Posterior vena cava (tissue), 2 donors: ENCODE measurements around the gene PARP12. TPM values are rescaled to one million over a fixed set of nuclear protein-coding genes. Genes with fewer than 3 reads are reported as not detected.

Experiments
- DNase-seq: peaks from one replicate; pipeline ENCODE4 v3.0.0-alpha.2; 2020; ENCODE audit warnings: low spot score
- intact Hi-C, 2 donors: fragments of 100-400 bp; cut with DNase I; formaldehyde crosslinking; loops; one replicate each; pipeline versions ENCODE4 v1.14.1 to v1.14.2; 2022 to 2023
- total RNA-seq, 2 donors: library from RNA; stranded (reverse); fragmentation: NEBNext Ultra II Directional; extraction: Animal tissue kit (Norgen Biotek cat#: 25700); gene quantifications; one replicate each; pipeline ENCODE4 v1.2.1, GENCODE V29; 2021
- donor health status: DM: yes; HTN: yes; CAD: no.
- donor health status: DM: yes; HTN: yes; CAD: no.

Gene PARP12
- total RNA-seq, 2 donors from 2014 or later = 27.7 to 35.3 TPM

GRCh38 chr7:140019606-140020005, 43.1 kb downstream of the PARP12 start:
- intact Hi-C loops = no loop called here
- DNase-seq = no peak

DNA sequence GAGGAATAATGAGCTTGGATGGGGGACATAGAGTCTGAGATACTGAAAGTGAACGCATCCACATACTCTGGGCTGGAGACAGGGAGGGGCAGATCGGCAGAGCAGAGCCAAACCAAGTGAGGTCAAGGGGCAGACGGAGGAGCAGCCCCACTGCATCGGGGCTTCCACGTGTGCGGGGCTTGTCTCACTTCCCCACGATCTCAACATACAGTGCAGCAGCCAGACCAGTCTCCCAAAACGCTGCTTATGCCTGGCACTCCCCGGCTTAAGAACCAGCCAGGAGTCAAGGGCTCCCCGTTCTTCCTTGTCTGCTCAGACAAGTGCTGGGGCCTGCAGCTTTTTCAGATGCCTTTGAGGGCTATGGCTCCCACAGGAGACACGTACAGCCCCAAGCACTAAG, 43.6 kb downstream of the PARP12 start:
- DNase-seq = no peak
- intact Hi-C loops = no loop called here

DNA sequence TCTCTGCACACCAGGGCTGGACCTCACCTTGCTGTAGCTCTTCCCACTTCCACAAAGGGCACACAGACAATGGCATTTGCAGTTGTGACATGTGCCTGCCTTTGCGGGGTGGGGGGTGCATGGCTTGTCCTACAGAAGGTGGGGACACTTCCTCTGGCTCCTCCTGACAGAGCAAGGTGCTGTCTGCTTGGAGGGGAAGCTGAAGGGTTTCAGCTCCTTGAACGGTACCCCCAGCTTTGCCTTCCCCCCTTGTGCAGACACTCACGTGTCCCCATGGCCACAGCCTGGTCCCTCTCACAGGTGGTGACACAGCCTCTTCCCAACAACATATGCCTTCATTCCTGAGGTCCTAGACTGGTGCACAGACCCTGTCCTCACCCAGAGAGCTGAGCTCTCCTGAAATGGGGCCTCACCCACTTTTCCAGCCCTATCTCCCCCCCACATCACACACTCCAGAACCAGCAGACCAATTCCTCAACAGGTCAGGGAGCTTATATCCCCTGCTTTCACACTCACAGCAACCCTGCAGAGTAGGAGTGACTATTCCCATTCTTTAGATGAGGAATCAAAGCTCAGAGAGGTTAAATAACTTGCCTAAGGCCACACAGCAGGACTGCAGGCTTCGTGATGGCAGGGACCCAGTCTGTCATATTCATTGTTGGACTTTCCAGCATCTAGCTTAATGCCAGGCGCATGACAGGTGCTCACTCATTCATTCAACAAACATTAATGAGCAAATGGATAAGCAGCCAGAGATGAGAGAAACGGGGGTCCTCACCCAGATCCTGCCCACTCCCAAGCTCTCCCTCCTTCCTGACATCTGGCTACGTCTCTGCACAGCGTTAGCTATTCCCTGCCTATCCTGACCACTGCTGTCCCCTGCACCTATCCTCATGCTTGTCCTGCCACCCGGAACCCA, 44.4 kb downstream of the PARP12 start:
- no peak for DNase-seq
- intact Hi-C loops = no loop called here

- no peak for DNase-seq
- intact Hi-C loops = no loop called here
These were observed 45.2 kb downstream of the PARP12 start for GRCh38 chr7:140017543-140017942.

GRCh38 chr7:140017034-140017433, 45.7 kb downstream of the PARP12 start:
- no peak for DNase-seq
- intact Hi-C loops = no loop called here

- intact Hi-C loops = no loop called here
- DNase-seq = no peak
These were observed 46.2 kb downstream of the PARP12 start for GRCh38 chr7:140016540-140016939.

DNA sequence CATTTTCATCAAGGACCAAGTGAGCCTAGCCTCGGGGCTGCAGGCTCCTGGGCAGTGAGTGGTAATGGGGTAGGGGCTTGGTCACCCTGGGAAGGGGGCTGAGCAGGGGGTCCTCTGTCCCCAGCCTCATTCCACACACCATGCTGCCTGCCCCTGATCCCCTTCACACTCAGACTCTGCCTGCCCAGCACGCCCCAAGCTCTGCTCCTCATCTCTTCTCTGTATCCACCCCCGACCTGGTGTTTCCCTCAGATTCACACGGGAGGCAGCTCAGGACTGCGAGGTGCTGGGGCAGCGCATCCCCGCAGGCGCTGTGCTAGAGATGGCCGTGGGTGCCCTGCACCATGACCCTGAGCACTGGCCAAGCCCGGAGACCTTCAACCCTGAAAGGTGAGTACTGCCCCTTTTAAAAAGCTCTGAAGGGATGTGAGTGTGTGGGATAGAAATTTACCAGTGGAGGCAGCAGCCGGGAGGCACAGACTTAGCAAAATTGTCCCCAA, 47.2 kb downstream of the PARP12 start:
- intact Hi-C loops = no loop called here
- DNase-seq = no peak

DNA sequence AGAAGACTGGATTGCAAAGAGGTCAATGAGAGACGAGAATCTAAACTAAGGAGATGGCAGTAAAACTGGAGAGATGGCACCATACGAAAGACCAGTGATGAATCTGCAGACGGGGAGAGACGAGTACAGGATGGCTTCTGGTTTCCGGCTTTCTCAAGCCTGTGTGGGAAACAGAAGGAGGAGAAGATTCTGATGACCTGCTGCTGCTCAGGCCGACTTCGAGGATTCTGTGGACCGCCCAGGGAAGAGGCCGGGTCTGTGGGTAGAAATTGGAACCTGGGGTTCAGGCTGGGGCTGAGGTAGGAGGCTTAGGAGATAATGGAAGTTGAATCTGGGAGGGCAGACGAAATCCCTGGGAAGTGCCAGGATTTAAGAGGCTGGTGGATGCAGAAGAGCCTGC, 48.6 kb downstream of the PARP12 start:
- no peak for DNase-seq
- intact Hi-C loops = no loop called here

GRCh38 chr7:140013676-140014075, 49.1 kb downstream of the PARP12 start:
- DNase-seq = no peak
- intact Hi-C loops = no loop called here

- intact Hi-C loops = no loop called here
These were observed 52.4 kb downstream of the PARP12 start for GRCh38 chr7:140010194-140010895.

DNA sequence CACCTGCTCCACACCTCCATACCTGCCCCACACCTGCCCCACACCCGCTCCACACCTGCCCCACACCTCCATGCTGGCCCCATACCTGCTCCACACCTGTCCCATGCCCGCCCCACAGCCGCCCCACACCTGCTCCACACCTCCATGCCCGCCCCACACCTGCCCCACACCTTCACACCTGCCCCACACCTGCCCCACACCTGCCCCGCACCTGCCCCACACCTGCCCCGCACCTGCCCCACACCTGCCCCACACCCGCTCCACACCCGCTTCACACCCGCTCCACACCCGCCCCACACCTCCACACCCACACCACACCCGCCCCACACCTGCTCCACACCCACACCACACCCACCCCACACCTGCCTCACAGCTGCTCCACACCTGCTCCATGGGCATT, 53.0 kb downstream of the PARP12 start:
- intact Hi-C loops = loop anchor here in 1 of 2 donors (10.0 kb wide), 1 partner anchor 505 kb away; no protein-coding TSS in a partner anchor

More at GRCh38 chr7:140010194-140010895, 52.4 kb downstream of the PARP12 start:
- no peak for DNase-seq

DNA sequence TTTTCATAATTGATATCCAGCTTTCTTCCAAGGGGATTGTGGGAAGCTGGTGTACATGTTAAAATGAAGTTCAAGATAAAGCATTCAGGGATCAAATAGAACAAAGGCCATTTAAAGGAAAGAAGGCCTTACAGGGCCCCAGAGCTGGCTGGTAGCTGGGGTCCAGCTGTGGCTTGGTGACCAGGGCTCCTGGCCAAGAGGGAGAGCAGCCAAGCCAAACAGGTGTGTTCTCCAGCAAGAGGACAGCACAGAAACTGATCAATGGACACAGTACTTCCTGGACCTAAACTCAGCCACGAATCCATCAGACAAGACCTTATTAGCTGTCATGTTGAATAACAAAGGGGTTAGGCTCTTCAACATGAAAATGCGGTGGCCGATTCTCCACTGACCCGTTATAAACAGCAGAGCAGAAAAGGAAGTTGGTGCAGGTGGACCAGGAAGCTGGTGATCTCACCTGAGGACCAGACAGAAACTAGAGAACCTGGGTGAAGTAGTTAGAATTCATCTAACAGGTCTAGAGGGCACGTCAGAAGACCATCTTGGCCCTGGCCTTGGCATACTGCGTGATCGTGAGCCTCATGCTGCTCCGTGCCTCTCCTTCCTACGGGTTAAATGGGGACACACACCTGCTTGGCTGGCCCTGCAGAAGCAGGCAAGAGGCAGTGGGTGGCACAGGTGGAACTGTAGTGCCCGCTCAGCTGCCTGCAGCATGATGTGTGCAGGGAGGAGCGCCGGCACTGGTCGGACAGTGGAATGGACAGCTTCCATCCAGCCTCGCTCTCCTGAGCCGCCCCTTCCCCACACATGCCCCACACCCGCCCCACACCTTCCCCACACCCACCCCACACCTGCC, 53.8 kb downstream of the PARP12 start:
- peak; percentile 59 for DNase-seq
- intact Hi-C loops = loop anchor here in 1 of 2 donors (10.0 kb wide), 1 partner anchor 504 kb away; no protein-coding TSS in a partner anchor

More for the DNA sequence above, 53.0 kb downstream of the PARP12 start:
- peak; percentile 46 for DNase-seq

DNA sequence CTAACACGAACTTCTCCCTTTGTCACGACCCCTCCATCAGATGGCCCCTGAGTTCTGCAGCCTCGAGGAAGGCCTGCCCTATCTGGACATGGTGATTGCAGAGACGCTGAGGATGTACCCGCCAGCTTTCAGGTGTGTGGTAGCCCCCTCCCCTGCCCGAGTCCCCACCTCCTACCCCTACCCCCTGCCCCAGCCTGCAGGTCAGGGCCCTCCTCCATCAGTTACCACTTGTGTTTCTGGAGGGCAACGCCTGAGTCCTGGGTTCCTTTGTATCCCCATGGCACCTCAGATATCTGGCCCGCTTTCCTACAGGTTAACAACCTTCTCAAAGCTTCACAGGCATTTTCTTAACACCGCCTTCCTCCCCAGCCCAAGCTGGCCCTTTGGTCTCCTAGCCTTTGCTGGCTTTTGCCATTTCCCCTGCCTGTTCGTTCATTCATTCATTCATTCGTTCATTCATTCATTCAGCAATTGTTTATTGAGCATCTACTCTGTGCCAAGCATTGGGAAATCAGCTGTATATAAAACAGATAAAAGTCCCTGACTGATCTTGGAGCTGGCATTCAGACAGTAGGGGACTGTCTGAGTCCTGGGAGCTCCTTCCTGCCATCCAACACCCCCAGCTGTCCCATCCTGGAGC, 55.6 kb downstream of the PARP12 start:
- peak; percentile 47 for DNase-seq
- intact Hi-C loops = loop anchor here in 1 of 2 donors (10.0 kb wide), 1 partner anchor 502 kb away; no protein-coding TSS in a partner anchor

- DNase-seq = peak; percentile 56
- intact Hi-C loops = loop anchor here in 1 of 2 donors (10.0 kb wide), 1 partner anchor 502 kb away; no protein-coding TSS in a partner anchor
These were observed 56.2 kb downstream of the PARP12 start for GRCh38 chr7:140006600-140006999.

- intact Hi-C loops = loop anchor here in 1 of 2 donors (10.0 kb wide), 1 partner anchor 501 kb away; no protein-coding TSS in a partner anchor
- peak; percentile 81 for DNase-seq
These were observed 56.8 kb downstream of the PARP12 start for GRCh38 chr7:140005754-140006503.

GRCh38 chr7:140005341-140005740, 57.4 kb downstream of the PARP12 start:
- DNase-seq = peak; percentile 25
- intact Hi-C loops = loop anchor here in 1 of 2 donors (10.0 kb wide), 1 partner anchor 501 kb away; no protein-coding TSS in a partner anchor

DNA sequence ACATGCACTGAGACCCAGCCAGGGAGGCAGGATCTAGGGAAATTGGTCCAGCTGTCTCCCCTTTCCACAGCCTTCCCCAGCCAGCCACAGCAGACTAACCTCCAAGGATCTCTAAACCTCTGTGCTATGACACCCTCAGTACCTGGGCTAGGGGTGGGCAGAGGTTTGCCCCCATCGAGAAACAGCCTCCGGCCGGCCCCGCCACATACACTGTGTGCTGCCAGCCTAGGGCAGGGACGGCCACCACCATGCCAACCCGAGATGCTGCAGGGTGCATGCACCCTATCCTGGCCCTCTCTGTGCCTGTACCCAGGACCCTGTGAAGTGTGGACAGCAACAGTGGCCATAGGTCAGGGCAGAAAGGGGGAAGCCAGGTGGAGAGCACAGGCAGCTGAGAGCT, 58.1 kb downstream of the PARP12 start:
- intact Hi-C loops = loop anchor here in 1 of 2 donors (5.0 to 10.0 kb wide), 3 partner anchors 227 to 500 kb away; partner anchors contain the start of gene HIPK2

More for the DNA sequence above, 58.1 kb downstream of the PARP12 start:
- peak; percentile 71 for DNase-seq
